GM06990 (cell line): ENCODE results near the gene LRFN2.

Source experiments
- DNase-seq: peaks from one replicate; pipeline ENCODE4 v3.0.0-alpha.2; 2011; ENCODE audit not compliant: insufficient read length; ENCODE audit errors: extremely low read depth
- H3K27me3 ChIP-seq: replicated peaks from 2 replicates; pipeline ENCODE4 v1.6.0; 2011; ENCODE audit warnings: low read length; ENCODE audit not compliant: control insufficient read depth, insufficient read depth
- H3K36me3 ChIP-seq: 2 replicates; pipeline ENCODE4 v1.5.1; 2011; ENCODE audit warnings: low read length; ENCODE audit not compliant: control insufficient read depth, insufficient read depth
- H3K4me3 ChIP-seq: replicated peaks from 2 replicates; pipeline ENCODE4 v1.5.1; 2011; ENCODE audit warnings: low read depth, mild to moderate bottlenecking, control low read depth, low read length
- TF ChIP-seq, protein P1 (sequence below): IDR thresholded peaks from 2 replicates; pipeline ENCODE4 v1.5.1; 2011; ENCODE audit warnings: low read length, control low read depth, mild to moderate bottlenecking, inconsistent platforms; ENCODE audit not compliant: insufficient read depth, poor library complexity, severe bottlenecking

The LRFN2 gene

DNA sequence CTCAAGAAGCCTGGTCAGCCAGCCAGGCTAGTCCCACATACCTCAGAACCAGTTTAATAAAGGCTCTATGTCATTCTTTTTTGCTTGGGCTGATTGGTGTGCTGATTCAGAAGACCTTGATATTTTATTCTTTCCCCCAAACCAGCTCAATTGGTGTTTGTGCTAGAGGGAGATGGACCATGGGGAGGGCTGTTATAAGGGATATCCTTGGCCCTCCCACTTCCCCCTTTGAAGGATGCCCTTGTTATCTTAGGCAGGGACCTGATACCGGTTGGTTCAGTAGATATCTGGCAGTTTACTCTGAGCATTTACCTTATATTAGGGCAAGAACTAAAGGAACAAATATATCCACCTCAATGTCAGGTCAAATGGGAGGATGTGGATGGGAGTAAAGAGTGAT, 207.4 kb downstream of the LRFN2 start:
- no peaks in the 10 kb centered on the region for H3K27me3 ChIP-seq
- no peaks in the 10 kb centered on the region for H3K36me3 ChIP-seq
- no peak for DNase-seq
- TF ChIP-seq, protein P1, sequence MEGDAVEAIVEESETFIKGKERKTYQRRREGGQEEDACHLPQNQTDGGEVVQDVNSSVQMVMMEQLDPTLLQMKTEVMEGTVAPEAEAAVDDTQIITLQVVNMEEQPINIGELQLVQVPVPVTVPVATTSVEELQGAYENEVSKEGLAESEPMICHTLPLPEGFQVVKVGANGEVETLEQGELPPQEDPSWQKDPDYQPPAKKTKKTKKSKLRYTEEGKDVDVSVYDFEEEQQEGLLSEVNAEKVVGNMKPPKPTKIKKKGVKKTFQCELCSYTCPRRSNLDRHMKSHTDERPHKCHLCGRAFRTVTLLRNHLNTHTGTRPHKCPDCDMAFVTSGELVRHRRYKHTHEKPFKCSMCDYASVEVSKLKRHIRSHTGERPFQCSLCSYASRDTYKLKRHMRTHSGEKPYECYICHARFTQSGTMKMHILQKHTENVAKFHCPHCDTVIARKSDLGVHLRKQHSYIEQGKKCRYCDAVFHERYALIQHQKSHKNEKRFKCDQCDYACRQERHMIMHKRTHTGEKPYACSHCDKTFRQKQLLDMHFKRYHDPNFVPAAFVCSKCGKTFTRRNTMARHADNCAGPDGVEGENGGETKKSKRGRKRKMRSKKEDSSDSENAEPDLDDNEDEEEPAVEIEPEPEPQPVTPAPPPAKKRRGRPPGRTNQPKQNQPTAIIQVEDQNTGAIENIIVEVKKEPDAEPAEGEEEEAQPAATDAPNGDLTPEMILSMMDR = no peak
- no peak overlapping the region for H3K4me3 ChIP-seq

DNA sequence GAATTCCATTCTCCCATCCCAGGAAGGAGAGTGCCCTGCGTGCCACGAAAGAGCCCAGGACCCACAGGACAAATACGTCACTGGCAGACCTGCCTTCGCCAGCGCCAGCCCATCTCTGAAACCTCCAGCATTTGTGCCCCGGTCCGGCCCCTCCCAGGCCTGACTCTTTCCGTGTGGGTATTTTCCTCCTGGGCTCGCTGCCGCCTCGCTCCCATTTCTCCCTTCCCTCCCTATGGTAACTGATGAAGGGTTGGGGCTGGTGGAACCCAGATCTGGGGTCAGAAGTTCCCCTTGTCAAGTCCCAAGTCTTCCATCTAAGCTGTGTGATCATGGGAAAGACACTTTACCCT, 208.5 kb downstream of the LRFN2 start:
- no peaks in the 10 kb centered on the region for H3K27me3 ChIP-seq
- no peak overlapping the region for H3K4me3 ChIP-seq
- TF ChIP-seq, protein P1 = no peak
- no peaks in the 10 kb centered on the region for H3K36me3 ChIP-seq
- no peak for DNase-seq

DNA sequence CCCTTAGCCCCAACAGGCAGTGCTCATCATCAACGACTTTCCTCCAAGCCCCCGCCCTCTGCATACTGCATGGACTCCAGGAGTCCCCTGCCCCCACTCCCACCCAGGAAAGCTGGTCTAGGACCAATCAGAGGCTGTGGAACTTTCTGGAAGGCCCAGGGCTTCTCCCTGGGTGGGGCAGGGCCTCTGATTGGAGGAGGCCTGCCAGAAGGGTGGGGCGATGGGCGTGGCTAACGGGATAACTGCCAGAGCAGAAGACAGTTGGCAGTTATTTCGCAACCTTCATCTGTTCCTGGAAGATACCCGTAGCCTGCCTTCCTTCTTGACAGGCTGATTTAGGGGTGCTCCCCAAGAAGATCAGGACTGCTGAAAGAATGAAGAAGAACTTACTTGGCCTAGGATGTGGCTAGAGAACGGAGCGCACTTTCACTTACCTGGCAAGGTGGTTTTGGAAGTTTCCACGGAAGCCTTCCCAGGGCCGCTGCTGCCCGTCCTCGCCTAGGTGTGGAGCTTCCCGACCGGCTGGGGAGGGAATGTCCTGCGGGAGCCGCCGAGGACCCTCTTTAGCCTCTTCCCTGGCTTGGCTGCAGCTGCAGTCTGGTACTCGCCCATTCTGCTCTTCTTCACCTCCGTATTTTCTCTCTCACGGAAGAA, 209.0 kb downstream of the LRFN2 start:
- TF ChIP-seq, protein P1 = no peak
- H3K4me3 ChIP-seq = no peak overlapping the region
- no peaks in the 10 kb centered on the region for H3K36me3 ChIP-seq
- H3K27me3 ChIP-seq = no peaks in the 10 kb centered on the region
- DNase-seq = no peak

DNA sequence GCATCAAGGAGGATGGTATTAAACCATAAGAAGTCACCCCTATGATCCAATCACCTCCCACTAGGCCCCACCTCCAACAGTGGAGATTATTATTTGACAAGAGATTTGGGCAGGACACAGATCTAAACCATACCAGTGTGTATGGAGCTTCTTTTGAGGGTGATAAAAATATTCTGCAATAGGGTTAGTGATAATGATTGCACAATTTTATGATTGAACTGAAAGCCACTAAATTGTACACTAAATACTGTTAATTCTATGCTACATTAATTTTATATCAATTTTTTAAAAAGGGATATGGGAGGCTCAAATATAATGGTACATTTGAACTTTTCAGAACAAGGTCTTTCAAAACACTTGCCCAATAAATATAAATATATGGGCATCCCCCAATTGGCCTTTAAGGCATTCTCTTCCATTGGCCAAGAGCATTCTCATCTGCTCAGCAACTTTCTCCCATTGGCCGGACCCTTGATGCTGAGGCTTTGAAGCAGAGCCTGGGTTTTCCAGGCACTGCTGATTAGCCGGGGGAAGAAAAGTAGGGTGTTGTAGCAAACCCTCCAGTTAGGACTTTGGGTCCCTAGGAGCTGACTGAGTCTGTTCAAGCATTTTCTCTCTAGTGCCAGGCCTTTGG, 209.9 kb downstream of the LRFN2 start:
- DNase-seq = no peak
- no peaks in the 10 kb centered on the region for H3K27me3 ChIP-seq
- H3K4me3 ChIP-seq = no peak overlapping the region
- TF ChIP-seq, protein P1 = no peak
- no peaks in the 10 kb centered on the region for H3K36me3 ChIP-seq

DNA sequence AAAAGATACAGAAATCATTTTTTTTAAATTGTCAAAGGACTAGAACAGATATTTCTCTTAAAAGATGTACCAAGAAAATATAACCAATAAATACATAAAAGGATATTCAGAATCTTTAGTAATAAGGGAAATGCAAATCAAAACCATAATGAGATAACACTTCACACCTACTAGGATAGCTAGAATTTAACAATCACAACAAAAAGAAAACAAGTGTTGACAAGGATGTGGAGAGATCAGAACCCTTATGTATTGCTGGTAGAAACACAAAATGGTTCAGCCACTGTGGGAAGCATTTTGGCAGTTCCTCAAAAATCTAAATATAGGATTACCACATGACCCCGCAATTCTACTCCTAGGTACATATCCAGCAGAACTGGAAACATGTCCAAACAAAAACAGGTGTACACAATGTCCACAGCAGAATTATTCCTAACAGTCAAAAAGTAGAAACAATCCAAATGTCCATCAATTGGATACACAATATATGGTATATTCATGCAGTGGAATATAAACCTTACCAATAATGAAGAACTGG, 211.0 kb downstream of the LRFN2 start:
- no peak for DNase-seq
- Histone ChIP-seq H3K36me3 (no peaks in the 10 kb centered on the region), H3K4me3 (no peak overlapping the region), H3K27me3 (no peaks in the 10 kb centered on the region)
- TF ChIP-seq, protein P1 = no peak
